ELR (cell line): ENCODE results near the gene SLC6A13.
"Not testable (repeated sequence)": the region's sequence is repeated elsewhere in the genome, so short reads cannot be mapped to it uniquely, and the experiment has no call there.

Experiments
- DNase-seq: peaks from one replicate; pipeline ENCODE4 v3.0.0-alpha.2; 2015; ENCODE audit warnings: low read depth

Gene SLC6A13

GRCh38 chr12:233615-233968, 29.0 kb downstream of the SLC6A13 start:
- DNase-seq = no peak

DNA sequence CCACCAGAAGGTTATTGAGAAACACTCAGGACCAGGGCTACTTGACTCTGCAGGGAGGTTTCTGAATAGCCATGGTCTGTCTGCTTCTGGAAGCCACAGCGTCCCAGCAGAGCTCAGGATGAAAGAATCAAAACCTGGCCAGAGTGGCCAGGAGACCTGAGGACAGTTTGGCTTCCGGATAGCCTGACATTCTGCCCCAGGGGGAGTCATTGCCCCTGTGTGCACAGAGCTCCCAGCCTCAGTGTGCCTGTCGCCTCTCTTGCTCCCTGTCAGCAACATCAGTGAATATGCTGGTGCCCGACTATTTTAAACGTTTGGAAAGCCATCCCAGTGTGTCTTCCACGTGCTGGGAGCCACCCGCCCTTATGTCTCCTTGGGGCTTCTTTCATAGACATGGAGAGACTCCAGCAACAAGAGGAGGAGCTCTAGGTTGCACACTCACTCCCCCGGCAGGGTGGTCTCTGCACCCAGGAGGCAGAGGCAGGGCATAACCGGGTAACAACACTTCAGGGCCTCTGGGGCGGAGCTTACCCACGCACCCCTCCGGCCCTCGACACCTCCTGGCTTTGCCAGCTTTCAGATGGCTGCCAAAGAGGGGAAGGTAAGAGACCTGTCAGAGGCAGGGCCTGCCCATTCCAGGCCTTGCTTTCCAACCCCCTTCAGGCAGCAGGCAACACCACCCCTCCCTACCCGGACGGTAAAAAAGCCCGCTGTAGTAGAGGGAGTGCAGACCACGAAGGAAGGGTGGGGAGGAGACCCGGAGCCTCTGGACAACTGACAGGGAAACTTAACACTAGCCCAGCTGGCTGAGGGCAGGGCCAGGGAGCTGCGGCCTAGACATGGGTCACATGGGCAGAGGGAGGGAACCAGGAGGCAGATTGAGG, 29.7 kb downstream of the SLC6A13 start:
- no peak for DNase-seq

GRCh38 chr12:230925-231671, 31.5 kb downstream of the SLC6A13 start:
- no peak for DNase-seq

GRCh38 chr12:229441-230191, 33.0 kb downstream of the SLC6A13 start:
- no peak for DNase-seq

DNA sequence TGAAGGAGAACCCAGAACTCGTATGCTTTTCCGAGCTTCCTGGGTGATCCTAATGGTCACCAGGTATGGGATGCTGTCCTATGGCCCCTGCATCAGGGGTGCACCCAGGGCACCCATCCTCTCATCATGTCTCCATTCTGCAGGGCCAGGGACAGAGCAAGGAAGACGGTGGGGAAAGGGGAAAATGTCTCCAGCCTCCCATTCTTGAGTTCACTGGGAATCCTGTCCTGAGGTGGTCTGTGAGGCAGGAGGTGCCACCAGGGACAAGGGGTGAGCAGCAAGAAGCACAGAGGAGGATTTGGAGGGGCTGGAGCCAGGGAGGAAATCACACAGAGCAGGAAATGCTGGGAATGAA, 33.8 kb downstream of the SLC6A13 start:
- no peak for DNase-seq

- DNase-seq = no peak
Observed at GRCh38 chr12:227923-228845, 34.5 kb downstream of the SLC6A13 start.

GRCh38 chr12:227286-227915, 35.2 kb downstream of the SLC6A13 start:
- DNase-seq = no peak

DNA sequence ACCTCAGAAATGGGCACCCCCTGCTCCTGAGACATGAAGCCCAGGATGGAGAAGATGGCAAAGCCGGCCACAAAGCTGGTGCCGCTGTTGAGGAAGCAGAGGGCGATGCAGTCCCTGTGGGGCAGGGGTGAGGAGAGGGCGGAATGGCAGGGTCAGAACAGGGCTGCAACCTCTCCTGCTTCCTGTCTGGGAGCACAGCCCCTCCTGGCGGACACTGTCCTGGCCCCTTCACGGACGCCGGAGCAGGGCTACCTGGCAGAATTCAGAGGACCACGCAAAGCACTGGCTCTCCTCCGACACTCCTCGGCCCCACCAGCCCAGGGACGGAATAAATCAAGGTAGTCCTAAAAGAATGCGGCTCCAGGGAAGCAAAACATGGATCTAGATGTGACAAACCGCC, 36.2 kb downstream of the SLC6A13 start:
- no peak for DNase-seq

- DNase-seq = no peak
Observed at GRCh38 chr12:225012-225411, 37.6 kb downstream of the SLC6A13 start.

GRCh38 chr12:224330-224729, 38.3 kb downstream of the SLC6A13 start:
- DNase-seq = no peak

DNA sequence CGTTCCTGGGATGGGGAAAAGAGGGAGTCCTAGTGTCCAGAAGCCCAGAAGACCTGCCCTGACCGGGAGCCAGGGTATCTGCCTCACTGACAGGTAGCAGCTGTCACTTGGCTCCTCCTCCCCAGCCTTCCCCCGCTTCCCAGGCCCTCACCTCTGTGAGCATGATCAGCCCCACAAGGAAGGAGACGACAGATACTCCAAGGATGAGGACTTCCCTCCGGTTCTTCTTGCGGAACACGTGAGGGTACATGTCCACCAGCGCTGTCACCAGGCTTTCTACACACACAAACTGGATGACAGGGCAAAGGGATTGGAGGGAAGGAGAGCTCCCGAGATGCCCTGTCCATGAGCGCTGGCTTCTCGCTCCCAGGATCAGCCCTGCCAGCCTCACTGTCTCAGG, 38.8 kb downstream of the SLC6A13 start:
- no peak for DNase-seq

DNA sequence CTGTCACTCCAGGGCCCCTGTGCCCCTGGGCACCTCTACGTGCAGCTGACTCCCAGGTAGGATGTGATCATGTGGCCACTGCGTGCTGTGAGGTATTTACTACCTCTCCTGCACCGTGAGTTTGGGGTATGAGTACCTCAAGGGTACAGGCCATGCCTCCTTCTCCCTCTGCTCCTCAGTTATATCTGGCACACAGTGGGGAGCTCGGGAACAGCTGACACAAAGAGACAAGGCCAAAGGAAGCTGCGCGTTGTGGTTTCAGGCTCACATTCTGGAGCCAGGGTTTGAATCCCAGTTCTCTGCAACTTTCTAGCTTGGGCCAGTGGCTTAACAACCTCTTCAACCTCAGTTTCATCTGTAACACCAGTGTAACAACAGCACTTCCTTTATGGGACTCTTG, 40.9 kb downstream of the SLC6A13 start:
- DNase-seq = no peak

GRCh38 chr12:220946-221550, 41.6 kb downstream of the SLC6A13 start:
- no peak for DNase-seq

DNA sequence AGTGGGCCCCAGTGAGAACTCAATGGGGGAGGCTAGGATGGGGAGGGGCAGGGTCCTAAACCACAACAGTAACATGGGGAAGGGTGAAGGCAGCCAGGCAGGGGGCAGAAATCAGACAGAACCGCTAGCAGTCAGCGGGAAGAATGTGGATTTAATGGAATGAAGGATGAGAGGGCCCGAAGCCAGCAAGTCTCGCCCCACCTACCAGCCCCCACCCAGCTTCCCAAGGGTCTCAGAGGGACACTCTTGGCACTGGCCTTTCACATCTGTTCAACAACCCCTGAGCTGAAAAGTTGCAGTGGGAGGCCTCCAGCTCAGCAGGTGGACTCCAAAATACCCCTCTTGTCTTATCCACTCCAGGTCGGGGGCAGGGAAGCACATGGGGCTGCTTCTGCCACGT, 42.1 kb downstream of the SLC6A13 start:
- no peak for DNase-seq

DNA sequence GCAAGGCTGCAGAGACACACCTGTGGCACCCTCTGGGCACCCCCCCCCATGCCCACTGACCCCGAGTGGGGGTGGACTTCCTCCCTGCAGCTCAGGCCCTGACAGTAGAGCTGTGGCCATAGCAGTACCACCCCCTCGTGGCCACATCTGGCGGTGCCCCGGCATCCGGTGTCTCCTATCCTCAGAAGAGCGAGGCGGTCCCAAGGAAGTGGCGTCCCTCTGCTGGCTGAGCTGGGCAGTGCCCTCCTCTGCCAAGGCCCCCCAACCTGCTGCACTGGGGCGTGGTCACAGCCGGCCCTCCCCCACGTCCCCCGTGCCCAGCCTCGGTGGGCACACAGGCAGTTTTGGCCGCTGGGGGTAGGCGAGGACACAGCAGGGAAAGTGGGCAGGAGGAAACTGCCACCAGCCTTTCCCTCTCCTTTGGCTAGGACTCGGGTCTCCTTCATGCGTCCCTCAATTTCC, 42.7 kb downstream of the SLC6A13 start:
- DNase-seq = peak; percentile 78

DNA sequence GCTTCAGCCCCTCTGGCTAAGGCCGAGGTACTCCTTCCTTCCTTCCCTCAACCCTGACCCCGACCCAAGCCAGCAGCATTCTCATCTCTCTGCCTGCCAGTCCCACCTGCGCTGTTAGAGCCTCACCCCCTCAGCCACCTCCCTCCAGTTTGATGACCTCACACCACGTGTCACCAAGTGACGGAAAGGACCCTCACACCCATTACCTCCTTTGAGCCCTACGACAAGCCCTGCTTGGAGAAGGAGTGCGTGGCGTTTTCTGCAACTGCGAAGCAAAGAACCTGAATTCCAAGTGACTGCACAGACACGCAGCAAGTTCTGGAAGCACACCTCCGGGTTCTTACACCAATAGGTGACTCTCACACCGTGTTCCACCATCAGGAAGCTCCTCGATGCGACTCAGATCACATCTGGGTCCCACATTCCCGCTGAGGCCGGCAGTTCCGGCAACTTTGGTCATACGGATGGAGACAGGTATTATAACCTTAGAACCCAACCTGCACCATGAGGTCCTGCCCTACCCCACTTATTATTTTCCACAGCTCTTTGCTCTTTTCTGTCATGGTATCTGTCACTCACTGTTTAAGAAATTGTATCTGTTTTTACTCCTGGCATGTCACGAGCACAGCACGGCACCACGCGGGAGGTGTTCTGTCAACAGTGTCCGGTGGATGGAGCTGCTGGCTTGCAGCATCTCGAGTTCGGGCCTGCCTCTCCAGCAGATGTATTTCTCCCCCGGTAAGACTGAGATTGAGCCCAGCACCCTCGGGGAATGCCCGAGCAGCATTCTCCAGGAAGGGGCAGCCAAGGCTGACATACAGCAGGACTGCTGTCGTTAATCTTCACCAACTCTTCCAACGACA, 43.7 kb downstream of the SLC6A13 start:
- no peak for DNase-seq

GRCh38 chr12:218221-218620, 44.4 kb downstream of the SLC6A13 start:
- no peak for DNase-seq

DNA sequence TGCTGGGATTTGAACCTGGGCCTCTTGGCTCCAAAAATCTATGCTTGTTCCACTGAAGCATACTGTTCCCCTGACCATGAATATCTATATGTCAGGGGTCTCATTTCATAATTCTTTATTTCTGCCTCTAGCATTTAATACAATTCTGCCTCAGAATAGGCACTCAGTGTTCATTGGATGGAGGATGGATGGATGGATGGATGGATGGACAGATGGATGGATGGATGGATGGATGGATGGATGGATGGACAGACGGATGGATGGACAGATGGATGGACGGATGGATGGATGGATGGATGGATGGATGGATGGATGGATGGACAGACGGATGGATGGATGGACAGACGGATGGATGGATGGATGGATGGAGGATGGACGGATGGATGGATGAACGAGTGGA, 45.6 kb downstream of the SLC6A13 start:
- DNase-seq = not testable (repeated sequence)

GRCh38 chr12:215116-215515, 47.5 kb downstream of the SLC6A13 start:
- no peak for DNase-seq
